Type B pancreatic cell (in vitro differentiated cells): ENCODE results near the gene CHORDC1. TPM values are rescaled to one million over a fixed set of nuclear protein-coding genes. Genes with fewer than 3 reads are reported as not detected.
A peak's percentile ranks its signal among the peaks of the same experiment; 100 is the strongest.

Source experiments
- DNase-seq: peaks from one replicate; pipeline ENCODE4 v3.0.0; 2021; ENCODE audit warnings: mixed read lengths; ENCODE audit not compliant: unreplicated experiment; ENCODE audit errors: extremely low spot score
- H3K27ac Mint-ChIP-seq: 2 replicates; pipeline ENCODE4 v1.8.0; 2021; ENCODE audit warnings: mild to moderate bottlenecking, mixed read lengths
- H3K27me3 Mint-ChIP-seq: 2 replicates; pipeline ENCODE4 v1.8.0; 2021; ENCODE audit warnings: mixed read lengths
- H3K36me3 Mint-ChIP-seq: 2 replicates; pipeline ENCODE4 v1.8.0; 2021; ENCODE audit warnings: mixed read lengths
- H3K4me1 Mint-ChIP-seq: one replicate; pipeline ENCODE4 v1.8.0; 2021; ENCODE audit warnings: mixed read lengths; ENCODE audit not compliant: unreplicated experiment
- H3K4me3 Mint-ChIP-seq: 2 replicates; pipeline ENCODE4 v1.8.0; 2021; ENCODE audit warnings: mild to moderate bottlenecking, mixed read lengths
- H3K9me3 Mint-ChIP-seq: 2 replicates; pipeline ENCODE4 v1.8.0; 2021; ENCODE audit warnings: mixed read lengths
- long read RNA-seq: library from polyadenylated mRNA; unstranded; transcript quantifications from one replicate; pipeline ENCODE4 v2.0.0, GENCODE V29; 2020
- total RNA-seq: library from RNA; stranded (reverse); gene quantifications from 2 replicates; pipeline ENCODE4 v1.2.1, GENCODE V29; 2021; ENCODE audit warnings: low replicate concordance
- TF ChIP-seq, protein P1 (sequence below): fragments of 200-600 bp; sonication (generic); conservative IDR thresholded peaks from 2 replicates; pipeline ENCODE4 v1.5.0; 2021; ENCODE audit warnings: antibody characterized with exemption, mild to moderate bottlenecking

Gene CHORDC1
- total RNA-seq: 51.5 and 63.7 TPM in 2 replicates
- long read RNA-seq, full-length matches to known transcripts: 203 of 230 reads
- long read RNA-seq, partial matches to known transcripts: 7 of 230 reads
- long read RNA-seq, other reads (novel, unspliced or antisense): 20 of 230 reads

DNA sequence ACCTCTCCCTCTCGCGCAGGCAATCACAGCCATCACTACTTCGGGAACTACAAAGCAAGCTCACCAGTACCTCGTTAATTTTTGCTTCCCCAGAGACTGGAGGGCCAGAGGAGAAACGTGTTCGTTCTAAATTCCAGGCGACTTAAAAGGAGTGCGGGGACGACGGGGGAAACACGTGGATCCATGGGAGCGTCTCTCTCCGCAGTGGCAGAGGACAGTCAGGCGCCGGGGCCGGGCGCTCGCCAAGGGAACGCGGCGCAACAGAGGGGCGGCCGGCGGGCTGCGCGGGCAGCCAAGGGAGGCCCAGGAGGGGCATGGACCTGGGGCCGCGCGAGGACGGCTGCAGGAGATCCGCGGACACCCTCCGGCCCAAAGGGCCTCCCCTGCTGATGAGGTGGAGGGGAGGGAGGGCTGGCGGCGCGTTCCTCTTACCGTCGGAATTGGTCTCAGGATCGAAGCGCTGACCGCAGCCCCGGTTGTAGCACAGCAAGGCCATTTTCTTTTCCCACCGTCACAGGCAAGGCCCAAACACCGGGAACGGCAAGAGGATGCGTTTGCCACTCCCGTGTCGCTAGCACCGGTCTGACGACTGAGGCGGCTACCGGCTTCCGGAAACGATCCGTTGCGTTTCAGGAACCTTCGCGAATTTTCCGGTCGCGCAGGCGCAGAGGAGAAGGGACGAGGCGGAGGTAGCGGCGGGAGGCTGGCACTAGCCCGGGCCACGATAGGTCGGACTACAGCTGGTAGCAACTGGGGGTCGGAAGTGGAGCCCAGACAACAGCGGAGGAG lies at the start of gene CHORDC1:
TSS of gene CHORDC1 (minus strand) at position 591 of the 789 bp plus-strand sequence. CDS start at position 496, 95 bp downstream.
- Mint-ChIP-seq H3K27ac (peak within 1 kb of the TSS; percentile 96), H3K4me1 (peaks cover 30% of the 10 kb centered on the region), H3K4me3 (peak within 1 kb of the TSS; percentile 97), H3K27me3 (no peaks in the 10 kb centered on the region), H3K36me3 (peaks cover 20% of the 10 kb centered on the region), H3K9me3 (no peaks in the 10 kb centered on the region)
- DNase-seq: peak; percentile 89
- TF ChIP-seq, protein P1, sequence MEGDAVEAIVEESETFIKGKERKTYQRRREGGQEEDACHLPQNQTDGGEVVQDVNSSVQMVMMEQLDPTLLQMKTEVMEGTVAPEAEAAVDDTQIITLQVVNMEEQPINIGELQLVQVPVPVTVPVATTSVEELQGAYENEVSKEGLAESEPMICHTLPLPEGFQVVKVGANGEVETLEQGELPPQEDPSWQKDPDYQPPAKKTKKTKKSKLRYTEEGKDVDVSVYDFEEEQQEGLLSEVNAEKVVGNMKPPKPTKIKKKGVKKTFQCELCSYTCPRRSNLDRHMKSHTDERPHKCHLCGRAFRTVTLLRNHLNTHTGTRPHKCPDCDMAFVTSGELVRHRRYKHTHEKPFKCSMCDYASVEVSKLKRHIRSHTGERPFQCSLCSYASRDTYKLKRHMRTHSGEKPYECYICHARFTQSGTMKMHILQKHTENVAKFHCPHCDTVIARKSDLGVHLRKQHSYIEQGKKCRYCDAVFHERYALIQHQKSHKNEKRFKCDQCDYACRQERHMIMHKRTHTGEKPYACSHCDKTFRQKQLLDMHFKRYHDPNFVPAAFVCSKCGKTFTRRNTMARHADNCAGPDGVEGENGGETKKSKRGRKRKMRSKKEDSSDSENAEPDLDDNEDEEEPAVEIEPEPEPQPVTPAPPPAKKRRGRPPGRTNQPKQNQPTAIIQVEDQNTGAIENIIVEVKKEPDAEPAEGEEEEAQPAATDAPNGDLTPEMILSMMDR: no peak

DNA sequence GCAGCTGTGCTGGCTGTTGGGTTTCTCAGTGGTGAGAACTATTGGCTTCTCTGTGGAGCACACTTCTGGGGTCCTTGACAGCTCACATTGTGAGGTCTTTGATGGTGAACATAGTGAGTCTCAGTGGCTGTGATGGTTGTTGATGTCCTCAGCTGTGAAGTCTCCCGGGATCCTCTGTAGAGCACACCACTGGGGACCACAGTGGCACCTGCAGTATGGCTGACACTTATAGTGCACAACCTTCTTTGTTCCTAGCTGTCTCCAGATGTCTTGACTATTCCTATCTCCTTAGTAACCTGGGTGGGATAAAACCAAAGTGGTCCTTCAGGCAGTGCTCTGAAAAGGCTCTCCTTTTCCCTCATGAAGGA lies 34.3 kb upstream of the CHORDC1 start:
- TF ChIP-seq, protein P1: no peak
- no peak overlapping the region for H3K27ac Mint-ChIP-seq

GRCh38 chr11:90256404-90257157 lies 33.7 kb upstream of the CHORDC1 start:
- DNase-seq: no peak
- TF ChIP-seq, protein P1: no peak
- Mint-ChIP-seq H3K4me3 (no peak overlapping the region), H3K9me3 (no peaks in the 10 kb centered on the region), H3K27ac (no peak overlapping the region), H3K27me3 (no peaks in the 10 kb centered on the region), H3K4me1 (no peaks in the 10 kb centered on the region), H3K36me3 (no peaks in the 10 kb centered on the region)

More for the DNA sequence above, 34.3 kb upstream of the CHORDC1 start:
- Mint-ChIP-seq H3K4me3 (no peak overlapping the region), H3K4me1 (no peaks in the 10 kb centered on the region), H3K36me3 (no peaks in the 10 kb centered on the region), H3K27me3 (no peaks in the 10 kb centered on the region), H3K9me3 (no peaks in the 10 kb centered on the region)
- no peak for DNase-seq

DNA sequence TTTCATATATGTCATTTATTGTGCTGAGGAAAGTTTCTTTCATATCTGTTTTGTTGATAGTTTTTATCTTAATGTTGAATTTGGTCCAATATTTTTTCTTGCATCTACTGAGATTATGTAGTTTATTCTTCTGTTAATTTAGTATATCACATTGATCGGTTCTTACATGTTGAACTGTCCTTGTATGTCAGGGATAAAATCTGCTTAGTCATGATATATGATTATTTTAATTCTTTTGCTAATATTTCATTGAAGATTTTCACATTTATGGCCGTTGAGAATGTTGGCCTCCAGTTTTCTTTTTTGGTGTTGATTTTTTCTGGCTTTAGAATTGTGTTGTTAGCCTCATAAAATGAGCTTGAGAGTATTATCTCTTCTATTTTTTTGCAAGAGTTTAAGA lies 31.2 kb upstream of the CHORDC1 start:
- Mint-ChIP-seq H3K9me3 (no peaks in the 10 kb centered on the region), H3K27ac (no peak overlapping the region), H3K27me3 (no peaks in the 10 kb centered on the region), H3K4me1 (no peaks in the 10 kb centered on the region), H3K36me3 (no peaks in the 10 kb centered on the region), H3K4me3 (no peak overlapping the region)
- TF ChIP-seq, protein P1: no peak
- DNase-seq: no peak

DNA sequence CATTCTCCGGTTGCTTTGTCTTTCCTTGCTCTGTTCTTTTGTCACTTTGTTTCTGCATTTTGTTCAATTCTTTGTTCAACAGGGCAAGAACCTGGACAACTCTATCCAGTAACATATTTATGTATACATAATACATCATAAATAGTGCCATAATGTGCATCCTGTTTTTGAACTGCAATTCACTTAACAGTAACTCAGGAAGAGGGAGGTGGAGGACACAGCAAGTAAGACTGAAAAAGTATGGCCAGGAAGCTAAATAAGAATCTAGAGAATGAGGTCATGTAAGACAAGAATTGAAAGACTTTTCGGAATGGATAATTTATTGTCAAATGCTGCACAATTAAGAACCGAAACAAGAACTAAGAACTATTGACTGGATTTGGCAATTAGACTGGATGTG lies 29.2 kb upstream of the CHORDC1 start:
- H3K36me3 Mint-ChIP-seq: no peaks in the 10 kb centered on the region

More for the DNA sequence above, 29.2 kb upstream of the CHORDC1 start:
- Mint-ChIP-seq H3K4me3 (no peak overlapping the region), H3K4me1 (no peaks in the 10 kb centered on the region), H3K27ac (no peak overlapping the region), H3K27me3 (no peaks in the 10 kb centered on the region), H3K9me3 (no peaks in the 10 kb centered on the region)
- TF ChIP-seq, protein P1: no peak
- DNase-seq: no peak
